ENCODE results near the gene FUT7.

FUT7 gene

DNA sequence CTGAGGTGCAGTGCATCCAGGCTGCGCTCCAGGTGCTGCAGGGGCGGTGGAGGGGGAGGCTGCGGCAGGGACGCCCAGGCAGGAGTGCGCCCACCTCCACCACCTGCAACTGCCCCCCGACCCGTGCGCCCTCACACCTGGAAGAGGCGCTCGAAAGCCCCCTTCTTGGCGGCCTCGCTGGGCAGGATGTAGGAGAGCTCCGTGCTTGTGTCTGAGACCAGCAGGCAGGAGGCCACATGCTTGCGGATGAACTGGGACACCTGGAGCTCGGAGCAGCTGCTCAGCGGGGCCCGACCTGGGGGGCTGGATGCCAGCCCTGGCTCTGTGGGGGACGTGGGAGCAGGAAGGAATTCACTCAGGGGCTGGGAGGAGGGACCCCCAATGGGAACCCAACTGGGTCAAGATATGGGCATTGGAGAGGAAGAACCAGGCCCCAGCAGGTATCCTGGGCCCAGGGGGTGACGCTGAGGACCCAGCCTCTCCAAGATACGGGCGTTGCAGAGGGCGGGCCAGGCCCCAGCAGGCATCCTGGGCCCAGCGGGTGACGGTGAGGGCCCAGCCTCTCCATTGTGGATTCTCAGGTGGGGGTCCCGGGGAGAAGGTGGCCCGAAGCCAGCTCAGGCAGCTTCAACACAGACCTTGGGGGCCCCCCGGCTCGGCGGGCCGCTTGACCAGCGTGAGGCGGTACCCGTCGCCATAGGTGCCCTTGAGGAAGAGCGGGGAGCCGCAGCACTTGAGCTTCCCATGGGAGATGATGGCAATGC, 16.9 kb downstream of the FUT7 start:
- no peak overlapping the region for H3K9ac ChIP-seq (ENCODE audit: low read length)
- H3K9me3 ChIP-seq (ENCODE audit: control insufficient read depth, low read length) = no peaks in the 10 kb centered on the region
- no peaks in the 10 kb centered on the region for H3K27me3 ChIP-seq (ENCODE audit: control insufficient read depth, insufficient read depth, low read length)
- H3K36me3 ChIP-seq (ENCODE audit: control insufficient read depth, insufficient read depth, low read length) = no peaks in the 10 kb centered on the region
- H3K4me3 ChIP-seq (ENCODE audit: low read length) = no peak overlapping the region
- no peaks in the 10 kb centered on the region for H3K4me1 ChIP-seq (ENCODE audit: control insufficient read depth, insufficient read depth, low read length)

GRCh38 chr9:137014166-137014565, 17.7 kb downstream of the FUT7 start:
- Histone ChIP-seq H3K4me3 (ENCODE audit: low read length) (no peak overlapping the region), H3K36me3 (ENCODE audit: control insufficient read depth, insufficient read depth, low read length) (no peaks in the 10 kb centered on the region), H3K9ac (ENCODE audit: low read length) (no peak overlapping the region), H3K9me3 (ENCODE audit: control insufficient read depth, low read length) (no peaks in the 10 kb centered on the region), H3K4me1 (ENCODE audit: control insufficient read depth, insufficient read depth, low read length) (no peaks in the 10 kb centered on the region), H3K27me3 (ENCODE audit: control insufficient read depth, insufficient read depth, low read length) (no peaks in the 10 kb centered on the region)

DNA sequence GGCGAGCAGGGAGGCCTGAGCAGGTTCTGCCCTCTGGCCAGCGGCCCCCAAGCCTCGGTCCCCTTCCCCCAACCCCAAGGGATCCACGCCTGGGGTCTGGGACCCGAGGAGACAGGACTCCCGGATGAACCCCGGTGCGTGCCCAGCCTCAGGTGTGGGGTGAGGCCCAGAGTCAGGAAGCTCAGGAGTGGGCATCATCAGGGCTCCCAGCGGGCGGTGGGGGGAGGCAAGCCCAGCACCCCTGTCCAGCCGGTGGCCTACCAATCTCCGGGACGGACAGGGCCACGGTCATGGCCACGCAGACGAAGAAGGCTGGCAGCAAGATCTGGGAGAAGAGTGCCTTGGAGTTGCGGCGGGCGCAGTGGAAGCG, 18.3 kb downstream of the FUT7 start:
- no peaks in the 10 kb centered on the region for H3K36me3 ChIP-seq (ENCODE audit: control insufficient read depth, insufficient read depth, low read length)
- no peaks in the 10 kb centered on the region for H3K27me3 ChIP-seq (ENCODE audit: control insufficient read depth, insufficient read depth, low read length)
- no peaks in the 10 kb centered on the region for H3K4me1 ChIP-seq (ENCODE audit: control insufficient read depth, insufficient read depth, low read length)
- H3K9ac ChIP-seq (ENCODE audit: low read length) = no peak overlapping the region
- H3K9me3 ChIP-seq (ENCODE audit: control insufficient read depth, low read length) = no peaks in the 10 kb centered on the region
- H3K4me3 ChIP-seq (ENCODE audit: low read length) = no peak overlapping the region

GRCh38 chr9:137012694-137013570, 19.0 kb downstream of the FUT7 start:
- Histone ChIP-seq H3K36me3 (ENCODE audit: control insufficient read depth, insufficient read depth, low read length) (no peaks in the 10 kb centered on the region), H3K4me1 (ENCODE audit: control insufficient read depth, insufficient read depth, low read length) (no peaks in the 10 kb centered on the region), H3K9me3 (ENCODE audit: control insufficient read depth, low read length) (no peaks in the 10 kb centered on the region), H3K9ac (ENCODE audit: low read length) (no peak overlapping the region), H3K27me3 (ENCODE audit: control insufficient read depth, insufficient read depth, low read length) (no peaks in the 10 kb centered on the region), H3K4me3 (ENCODE audit: low read length) (no peak overlapping the region)

- H3K36me3 ChIP-seq (ENCODE audit: control insufficient read depth, insufficient read depth, low read length) = no peaks in the 10 kb centered on the region
- H3K4me1 ChIP-seq (ENCODE audit: control insufficient read depth, insufficient read depth, low read length) = no peaks in the 10 kb centered on the region
- no peak overlapping the region for H3K9ac ChIP-seq (ENCODE audit: low read length)
- no peak overlapping the region for H3K4me3 ChIP-seq (ENCODE audit: low read length)
- no peaks in the 10 kb centered on the region for H3K9me3 ChIP-seq (ENCODE audit: control insufficient read depth, low read length)
- H3K27me3 ChIP-seq (ENCODE audit: control insufficient read depth, insufficient read depth, low read length) = no peaks in the 10 kb centered on the region
Measured at GRCh38 chr9:137011907-137012675, 19.8 kb downstream of the FUT7 start.

DNA sequence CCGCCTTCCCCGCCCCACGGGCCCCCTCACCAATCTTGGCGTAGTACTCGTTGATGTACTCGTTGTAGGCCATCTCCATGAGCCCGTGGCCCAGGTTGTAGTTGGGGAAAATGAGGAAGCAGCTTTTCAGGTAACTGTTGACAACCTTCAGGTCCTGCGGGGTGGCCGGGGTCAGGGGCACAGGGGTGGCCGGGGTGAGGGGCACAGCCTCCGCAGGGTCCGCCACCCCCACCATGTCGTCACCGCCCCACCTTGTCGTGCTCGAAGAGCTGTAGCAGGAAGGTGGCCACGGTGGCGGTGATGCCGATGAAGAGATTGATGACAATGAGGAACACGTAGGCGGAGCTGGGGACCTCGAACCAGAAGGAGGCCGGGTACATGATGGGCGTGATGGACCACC, 20.7 kb downstream of the FUT7 start:
- Histone ChIP-seq H3K9me3 (ENCODE audit: control insufficient read depth, low read length) (no peaks in the 10 kb centered on the region), H3K4me1 (ENCODE audit: control insufficient read depth, insufficient read depth, low read length) (no peaks in the 10 kb centered on the region), H3K27me3 (ENCODE audit: control insufficient read depth, insufficient read depth, low read length) (no peaks in the 10 kb centered on the region), H3K9ac (ENCODE audit: low read length) (no peak overlapping the region), H3K4me3 (ENCODE audit: low read length) (no peak overlapping the region), H3K36me3 (ENCODE audit: control insufficient read depth, insufficient read depth, low read length) (no peaks in the 10 kb centered on the region)

GRCh38 chr9:137009938-137010732, 21.8 kb downstream of the FUT7 start:
- no peak overlapping the region for H3K4me3 ChIP-seq (ENCODE audit: low read length)
- no peaks in the 10 kb centered on the region for H3K4me1 ChIP-seq (ENCODE audit: control insufficient read depth, insufficient read depth, low read length)
- no peak overlapping the region for H3K9ac ChIP-seq (ENCODE audit: low read length)
- H3K9me3 ChIP-seq (ENCODE audit: control insufficient read depth, low read length) = no peaks in the 10 kb centered on the region
- H3K27me3 ChIP-seq (ENCODE audit: control insufficient read depth, insufficient read depth, low read length) = no peaks in the 10 kb centered on the region
- no peaks in the 10 kb centered on the region for H3K36me3 ChIP-seq (ENCODE audit: control insufficient read depth, insufficient read depth, low read length)

GRCh38 chr9:137009217-137009616, 22.7 kb downstream of the FUT7 start:
- H3K36me3 ChIP-seq (ENCODE audit: control insufficient read depth, insufficient read depth, low read length) = no peaks in the 10 kb centered on the region

DNA sequence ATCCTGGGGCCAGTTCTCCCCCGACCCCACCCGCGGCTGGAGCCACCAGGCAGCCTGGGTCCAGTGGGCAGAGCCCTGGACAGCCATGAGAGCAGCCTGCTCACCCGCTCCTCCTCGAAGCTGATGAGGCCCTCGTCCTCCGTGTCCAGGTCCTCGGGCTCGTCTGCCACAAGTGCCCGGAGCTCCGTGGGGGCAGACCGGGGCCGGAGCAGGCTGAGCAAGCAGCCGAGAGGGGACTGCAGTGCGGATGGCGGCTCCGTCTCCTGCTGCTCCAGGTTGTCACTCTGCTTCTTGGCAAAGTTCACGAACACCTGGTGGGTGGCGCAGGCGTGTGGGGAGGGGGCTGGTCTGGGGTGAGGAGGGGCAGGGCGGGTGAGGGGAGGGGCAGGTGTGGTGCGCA, 23.6 kb downstream of the FUT7 start:
- no peak overlapping the region for H3K4me3 ChIP-seq (ENCODE audit: low read length)
- H3K9ac ChIP-seq (ENCODE audit: low read length) = no peak overlapping the region
- H3K36me3 ChIP-seq (ENCODE audit: control insufficient read depth, insufficient read depth, low read length) = no peaks in the 10 kb centered on the region
- H3K27me3 ChIP-seq (ENCODE audit: control insufficient read depth, insufficient read depth, low read length) = no peaks in the 10 kb centered on the region
- H3K4me1 ChIP-seq (ENCODE audit: control insufficient read depth, insufficient read depth, low read length) = no peaks in the 10 kb centered on the region
- H3K9me3 ChIP-seq (ENCODE audit: control insufficient read depth, low read length) = no peaks in the 10 kb centered on the region

More at GRCh38 chr9:137009217-137009616, 22.7 kb downstream of the FUT7 start:
- Histone ChIP-seq H3K9me3 (ENCODE audit: control insufficient read depth, low read length) (no peaks in the 10 kb centered on the region), H3K9ac (ENCODE audit: low read length) (no peak overlapping the region), H3K27me3 (ENCODE audit: control insufficient read depth, insufficient read depth, low read length) (no peaks in the 10 kb centered on the region), H3K4me1 (ENCODE audit: control insufficient read depth, insufficient read depth, low read length) (no peaks in the 10 kb centered on the region), H3K4me3 (ENCODE audit: low read length) (no peak overlapping the region)

- Histone ChIP-seq H3K36me3 (ENCODE audit: control insufficient read depth, insufficient read depth, low read length) (no peaks in the 10 kb centered on the region), H3K4me3 (ENCODE audit: low read length) (no peak overlapping the region), H3K9ac (ENCODE audit: low read length) (no peak overlapping the region)
Measured at GRCh38 chr9:137007816-137008270, 24.0 kb downstream of the FUT7 start.

GRCh38 chr9:137007108-137007815, 24.6 kb downstream of the FUT7 start:
- Histone ChIP-seq H3K27me3 (ENCODE audit: control insufficient read depth, insufficient read depth, low read length) (no peaks in the 10 kb centered on the region), H3K9me3 (ENCODE audit: control insufficient read depth, low read length) (no peaks in the 10 kb centered on the region), H3K4me3 (ENCODE audit: low read length) (no peak overlapping the region), H3K9ac (ENCODE audit: low read length) (no peak overlapping the region), H3K4me1 (ENCODE audit: control insufficient read depth, insufficient read depth, low read length) (no peaks in the 10 kb centered on the region), H3K36me3 (ENCODE audit: control insufficient read depth, insufficient read depth, low read length) (no peaks in the 10 kb centered on the region)

More at GRCh38 chr9:137007816-137008270, 24.0 kb downstream of the FUT7 start:
- H3K9me3 ChIP-seq (ENCODE audit: control insufficient read depth, low read length) = no peaks in the 10 kb centered on the region
- no peaks in the 10 kb centered on the region for H3K4me1 ChIP-seq (ENCODE audit: control insufficient read depth, insufficient read depth, low read length)
- H3K27me3 ChIP-seq (ENCODE audit: control insufficient read depth, insufficient read depth, low read length) = no peaks in the 10 kb centered on the region
